ENCODE results near the gene FAM237A.

Gene FAM237A

DNA sequence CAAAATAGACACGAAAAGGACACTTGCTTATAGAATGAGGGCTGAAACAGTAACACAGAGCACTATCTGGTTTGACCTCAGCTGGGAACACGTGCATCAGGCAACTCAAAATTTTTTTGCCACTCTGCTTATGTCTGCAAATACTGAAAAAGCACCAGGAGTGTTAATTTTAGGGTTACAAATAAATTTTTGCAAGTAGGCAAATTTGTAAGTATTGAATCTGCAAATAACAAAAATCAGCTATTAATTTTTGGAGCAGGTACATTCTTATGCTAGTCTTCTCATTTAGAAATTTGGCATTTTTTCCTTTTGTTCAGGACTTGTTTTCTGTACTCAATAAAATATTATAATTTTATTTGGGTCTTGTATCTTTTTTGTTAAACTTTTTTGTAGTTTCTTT is 46.2 kb downstream of the FAM237A start:
- no peak for DNase-seq (ENCODE audit: low read depth in 2 of 2, low spot score in 1 of 2)

DNA sequence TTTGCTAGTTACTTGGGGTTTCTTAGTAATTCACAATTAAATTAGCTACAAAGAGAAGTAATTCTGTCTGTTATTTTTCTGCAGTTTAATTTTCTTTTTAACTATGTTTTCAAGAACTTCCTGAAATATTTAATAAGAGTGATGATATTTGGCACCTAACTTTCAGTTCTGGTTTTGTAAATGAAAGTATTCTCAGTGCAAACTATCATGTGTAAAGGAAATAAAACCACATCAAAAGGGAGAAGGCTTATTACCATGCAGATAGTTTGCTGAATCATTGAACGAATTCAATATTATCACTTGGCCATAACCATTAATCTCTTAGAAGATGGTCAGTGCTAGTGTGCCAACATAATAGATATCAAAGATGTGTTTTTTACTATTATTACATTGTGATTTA is 46.7 kb downstream of the FAM237A start:
- DNase-seq (ENCODE audit: low read depth in 2 of 2, low spot score in 1 of 2): no peak

DNA sequence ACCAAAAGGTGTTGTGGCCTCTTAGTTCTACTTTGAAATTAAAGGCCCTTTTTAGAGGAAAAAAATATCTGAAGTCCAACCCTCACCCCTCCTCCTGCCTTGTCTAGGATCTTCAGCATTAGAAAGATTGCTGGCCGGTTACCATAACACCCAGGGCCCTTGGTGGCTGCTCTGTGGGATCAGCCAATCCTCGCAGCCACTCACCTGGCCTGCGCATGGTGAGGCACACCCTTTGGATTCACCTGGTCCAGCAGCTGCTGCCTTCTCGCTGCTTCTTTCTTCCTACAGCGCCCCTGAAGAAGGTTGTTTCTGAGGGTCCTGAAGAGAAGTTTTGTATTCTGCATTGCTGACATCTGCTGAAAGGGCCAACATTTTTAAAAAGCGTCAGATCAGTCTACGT is 50.7 kb downstream of the FAM237A start:
- no peak for DNase-seq (ENCODE audit: low read depth in 2 of 2, low spot score in 1 of 2)

DNA sequence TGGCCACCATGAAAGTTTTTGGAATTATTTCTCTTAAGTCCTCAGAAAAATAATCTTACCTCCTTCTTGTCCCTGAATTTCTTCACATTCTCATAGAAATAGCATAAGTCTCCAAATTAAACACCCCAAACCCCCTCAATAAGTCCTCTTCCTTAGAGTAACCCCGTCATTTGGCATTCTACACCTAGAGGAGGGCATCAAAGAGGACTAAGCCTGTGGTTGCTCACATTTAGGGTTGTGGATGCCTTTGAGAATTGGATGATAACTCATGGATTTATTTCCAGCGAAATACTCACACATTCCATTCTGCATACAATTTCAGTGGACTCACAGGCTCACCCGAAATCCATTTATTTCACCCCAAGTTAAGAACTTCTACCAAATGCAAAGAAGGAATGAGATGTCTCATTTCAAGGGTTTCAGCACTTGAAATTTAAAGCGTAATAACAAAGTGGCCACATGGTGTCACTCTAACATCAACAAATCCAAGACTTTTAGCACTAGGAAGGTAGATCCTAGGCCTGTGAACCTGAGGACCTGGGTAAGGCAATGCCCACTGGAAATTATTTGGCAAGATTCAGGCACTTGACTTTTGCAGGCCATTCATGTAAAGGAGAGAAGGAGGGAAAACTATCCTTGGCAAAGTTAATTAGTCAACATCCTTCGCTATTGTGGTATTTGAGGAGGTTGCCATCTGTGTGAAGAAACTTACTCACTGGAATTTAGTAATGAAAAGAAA is 51.3 kb downstream of the FAM237A start:
- DNase-seq (ENCODE audit: low read depth in 2 of 2, low spot score in 1 of 2): no peak

DNA sequence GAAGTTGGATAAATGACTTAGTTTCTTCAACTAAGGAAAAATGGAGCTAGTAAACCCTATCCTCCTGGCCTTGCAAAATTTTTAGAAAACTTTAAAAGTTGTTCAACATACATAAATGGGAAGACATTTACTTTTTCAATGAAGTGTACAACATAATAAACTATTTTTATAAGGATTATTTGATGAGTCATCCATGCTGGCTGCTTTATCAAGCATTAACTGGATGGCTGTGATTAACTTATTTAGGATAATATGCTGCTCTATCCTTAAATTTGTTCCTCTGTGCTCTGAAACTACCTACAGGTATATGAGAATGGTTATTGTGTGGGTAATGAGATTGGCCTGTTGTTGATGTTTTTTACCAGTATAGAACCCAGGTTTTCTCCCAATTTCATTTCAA is 54.6 kb downstream of the FAM237A start:
- DNase-seq (ENCODE audit: low read depth in 2 of 2, low spot score in 1 of 2): no peak

DNA sequence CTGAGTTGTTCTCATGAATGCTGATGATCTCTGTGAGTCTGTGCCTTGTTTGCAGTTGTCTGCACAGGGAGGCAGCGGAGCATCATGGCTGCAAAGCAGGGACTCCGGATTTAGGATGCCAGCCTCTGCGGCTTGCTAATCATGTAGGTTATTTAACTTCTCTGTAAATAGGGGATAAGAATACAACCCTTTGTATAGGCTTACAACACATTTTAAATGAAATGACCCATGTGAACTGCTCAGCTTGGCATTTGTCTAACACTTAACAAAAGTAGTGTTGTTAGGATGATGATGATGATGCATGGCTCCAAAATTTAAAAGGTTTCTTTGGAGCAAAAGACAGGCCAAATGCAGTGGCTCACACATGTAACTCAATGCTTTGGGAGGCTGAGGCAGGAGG is 56.5 kb downstream of the FAM237A start:
- DNase-seq (ENCODE audit: low read depth in 2 of 2, low spot score in 1 of 2): no peak

Data from stimulated activated CD8-positive, alpha-beta memory T cell treated with anti-CD3 and anti-CD28 coated beads, Interleukin-4, amount 100 ng/mL, for 1 hour (primary cell).